Body of pancreas (tissue), 4 donors: ENCODE data around the gene RBM47. TPM values are rescaled to one million over a fixed set of nuclear protein-coding genes. Genes with fewer than 3 reads are reported as not detected.
"Not testable (repeated sequence)": the region's sequence is repeated elsewhere in the genome, so short reads cannot be mapped to it uniquely, and the experiment has no call there.

Experiments
- ATAC-seq: fragments of 150-250 bp; one replicate; pipeline ENCODE4 v1.9.1; 2016
- DNase-seq, 4 donors: peaks; one replicate each; pipeline ENCODE4 v3.0.0-alpha.2; 2019
- H3K27ac ChIP-seq, 4 donors: fragments of 200-600 bp; sonication (generic); 1 replicate in 3 of 4; 2 replicates in 1 of 4; pipeline versions ENCODE4 v1.5.1 to v1.6.1; 2016 to 2019; ENCODE audit warnings: mild to moderate bottlenecking in 1 of 4, mixed read lengths in 1 of 4, moderate library complexity in 1 of 4
- H3K27me3 ChIP-seq, 2 donors: fragments of 200-600 bp; sonication (generic); one replicate each; pipeline ENCODE4 v1.6.0; 2016; ENCODE audit warnings: mild to moderate bottlenecking in 1 of 2
- H3K36me3 ChIP-seq, 2 donors: fragments of 200-600 bp; sonication (generic); replicated peaks in 1 of 2; 2 replicates each; pipeline ENCODE4 v1.5.1; 2016; ENCODE audit warnings: low read depth in 2 of 2; ENCODE audit not compliant: insufficient read depth in 1 of 2
- H3K4me1 ChIP-seq: fragments of 200-600 bp; sonication (generic); one replicate; pipeline ENCODE4 v1.6.0; 2016
- H3K4me3 ChIP-seq, 2 donors: fragments of 200-600 bp; sonication (generic); 1 replicate in 1 of 2; 2 replicates in 1 of 2; pipeline ENCODE4 v1.5.1; 2016 to 2019
- H3K9me3 ChIP-seq, 3 donors: fragments of 200-600 bp; sonication (generic); 1 replicate in 2 of 3; 2 replicates in 1 of 3; pipeline ENCODE4 v1.5.1; 2016
- POLR2A ChIP-seq, 3 donors: fragments of 450-650 bp; IDR thresholded peaks; one replicate each; pipeline ENCODE4 v1.6.1; 2016; ENCODE audit warnings: antibody characterized with exemption in 3 of 3, mild to moderate bottlenecking in 2 of 3
- WGBS, 2 donors: methylation state at CpG; one replicate each; pipeline ENCODE4 v1.1.5; 2017; 5-methylcytosine and 5-hydroxymethylcytosine counted together
- intact Hi-C: fragments of 100-400 bp; cut with DNase I; formaldehyde crosslinking; loops from one replicate; pipeline ENCODE4 v1.15.1; 2023
- total RNA-seq, 2 donors: library from RNA; depleted of rRNA; stranded (reverse); fragments of >200 nt; gene quantifications; one replicate each; pipeline ENCODE4 v1.1.0, GENCODE V29; 2016
- TF ChIP-seq, protein P1 (sequence below), 7 experiments: fragments of 450-650 bp in 4 of 7; fragments of 200-600 bp in 3 of 7; sonication (generic) in 3 of 7; IDR thresholded peaks; one replicate each; pipeline ENCODE4 v1.5.1; 2016 to 2019; ENCODE audit warnings: antibody characterized with exemption in 7 of 7

Gene RBM47
- total RNA-seq, 2 donors from 2014 or later: 79.9 to 99.5 TPM

- Histone ChIP-seq H3K36me3 (no peaks in the 10 kb centered on the region), H3K4me3 (no peak overlapping the region), H3K4me1 (peaks cover 44% of the 10 kb centered on the region), H3K27ac (peak overlapping the region; percentile 33 to 73 (median 62)), H3K27me3 (no peaks in the 10 kb centered on the region), H3K9me3 (no peaks in the 10 kb centered on the region)
- 61 to 67% methylated on average over 5 to 11 of the region's 11 CpGs for WGBS, 2 donors
- TF ChIP-seq POLR2A (IDR thresholded peaks at IDR 0.05): no peak
- TF ChIP-seq, protein P1, sequence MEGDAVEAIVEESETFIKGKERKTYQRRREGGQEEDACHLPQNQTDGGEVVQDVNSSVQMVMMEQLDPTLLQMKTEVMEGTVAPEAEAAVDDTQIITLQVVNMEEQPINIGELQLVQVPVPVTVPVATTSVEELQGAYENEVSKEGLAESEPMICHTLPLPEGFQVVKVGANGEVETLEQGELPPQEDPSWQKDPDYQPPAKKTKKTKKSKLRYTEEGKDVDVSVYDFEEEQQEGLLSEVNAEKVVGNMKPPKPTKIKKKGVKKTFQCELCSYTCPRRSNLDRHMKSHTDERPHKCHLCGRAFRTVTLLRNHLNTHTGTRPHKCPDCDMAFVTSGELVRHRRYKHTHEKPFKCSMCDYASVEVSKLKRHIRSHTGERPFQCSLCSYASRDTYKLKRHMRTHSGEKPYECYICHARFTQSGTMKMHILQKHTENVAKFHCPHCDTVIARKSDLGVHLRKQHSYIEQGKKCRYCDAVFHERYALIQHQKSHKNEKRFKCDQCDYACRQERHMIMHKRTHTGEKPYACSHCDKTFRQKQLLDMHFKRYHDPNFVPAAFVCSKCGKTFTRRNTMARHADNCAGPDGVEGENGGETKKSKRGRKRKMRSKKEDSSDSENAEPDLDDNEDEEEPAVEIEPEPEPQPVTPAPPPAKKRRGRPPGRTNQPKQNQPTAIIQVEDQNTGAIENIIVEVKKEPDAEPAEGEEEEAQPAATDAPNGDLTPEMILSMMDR (IDR thresholded peaks at IDR 0.05): no peak
- ATAC-seq (no peak), DNase-seq (peak in 1 of 4 donors; percentile 26)
- intact Hi-C loops: no loop called here
These were observed 105.2 kb downstream of the RBM47 start for GRCh38 chr4:40524366-40525041.

DNA sequence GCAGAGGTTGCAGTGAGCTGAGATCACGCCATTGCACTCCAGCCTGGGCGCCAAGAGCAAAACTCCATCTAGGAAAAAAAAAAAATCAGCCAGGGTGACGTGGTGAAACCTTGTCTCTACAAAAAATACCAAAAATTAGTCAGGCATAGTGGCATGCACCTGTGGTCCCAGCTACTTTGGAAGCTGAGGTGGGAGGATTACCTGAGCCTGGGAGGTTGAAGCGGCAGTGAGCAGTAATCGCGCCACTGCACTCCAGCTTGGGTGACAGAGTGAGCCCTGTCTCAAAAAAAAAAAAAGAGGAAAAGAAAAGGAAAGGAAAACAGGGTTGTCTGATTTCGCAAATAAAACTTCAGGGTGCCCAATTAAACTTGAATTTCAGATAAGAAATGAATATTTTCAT lies 106.1 kb downstream of the RBM47 start:
- no peak for DNase-seq
- Histone ChIP-seq H3K36me3 (no peaks in the 10 kb centered on the region), H3K27ac (no peak overlapping the region), H3K27me3 (no peaks in the 10 kb centered on the region), H3K9me3 (no peaks in the 10 kb centered on the region), H3K4me1 (peaks cover 44% of the 10 kb centered on the region), H3K4me3 (no peak overlapping the region)
- 91 to 94% methylated on average over 6 to 7 of the region's 7 CpGs for WGBS, 2 donors
- no peak for TF ChIP-seq POLR2A (IDR thresholded peaks at IDR 0.05)
- TF ChIP-seq, protein P1 (IDR thresholded peaks at IDR 0.05): no peak
- ATAC-seq: no peak
- intact Hi-C loops: no loop called here

DNA sequence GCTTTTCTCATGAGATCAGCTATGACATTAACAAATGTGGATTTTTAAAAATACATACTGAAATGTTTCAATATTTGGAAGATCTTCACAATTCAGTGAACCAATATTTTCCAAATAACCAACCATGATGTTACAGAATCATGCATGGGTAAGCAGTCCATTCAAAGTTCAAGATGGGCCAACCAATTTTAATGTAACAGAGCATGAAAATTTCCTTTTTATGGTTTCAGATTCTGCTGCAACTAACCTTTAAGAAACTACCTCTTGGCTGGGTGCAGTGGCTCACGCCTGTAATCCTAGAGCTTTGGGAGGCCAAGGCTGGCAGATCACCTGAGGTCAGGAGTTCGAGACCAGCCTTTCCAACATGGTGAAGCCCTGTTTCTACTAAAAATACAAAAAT lies 107.7 kb downstream of the RBM47 start:
- 89 to 94% methylated on average over 2 of the region's 2 CpGs for WGBS, 2 donors
- TF ChIP-seq, protein P1 (IDR thresholded peaks at IDR 0.05): no peak
- TF ChIP-seq POLR2A (IDR thresholded peaks at IDR 0.05): no peak

GRCh38 chr4:40520533-40520932 lies 109.1 kb downstream of the RBM47 start:
- Histone ChIP-seq H3K36me3 (no peaks in the 10 kb centered on the region), H3K27ac (no peak overlapping the region), H3K4me3 (no peak overlapping the region), H3K4me1 (peaks cover 45% of the 10 kb centered on the region), H3K27me3 (no peaks in the 10 kb centered on the region), H3K9me3 (no peaks in the 10 kb centered on the region)
- intact Hi-C loops: no loop called here
- WGBS, 2 donors: 95 to 97% methylated on average over 4 of the region's 4 CpGs
- DNase-seq (no peak), ATAC-seq (no peak)
- no peak for TF ChIP-seq POLR2A (IDR thresholded peaks at IDR 0.05)
- TF ChIP-seq, protein P1 (IDR thresholded peaks at IDR 0.05): no peak

More for the DNA sequence above, 107.7 kb downstream of the RBM47 start:
- intact Hi-C loops: no loop called here
- ATAC-seq (no peak), DNase-seq (no peak)
- H3K27ac ChIP-seq: no peak overlapping the region
- H3K9me3 ChIP-seq: no peaks in the 10 kb centered on the region
- no peaks in the 10 kb centered on the region for H3K27me3 ChIP-seq
- no peak overlapping the region for H3K4me3 ChIP-seq
- H3K4me1 ChIP-seq: peaks cover 45% of the 10 kb centered on the region
- no peaks in the 10 kb centered on the region for H3K36me3 ChIP-seq

DNA sequence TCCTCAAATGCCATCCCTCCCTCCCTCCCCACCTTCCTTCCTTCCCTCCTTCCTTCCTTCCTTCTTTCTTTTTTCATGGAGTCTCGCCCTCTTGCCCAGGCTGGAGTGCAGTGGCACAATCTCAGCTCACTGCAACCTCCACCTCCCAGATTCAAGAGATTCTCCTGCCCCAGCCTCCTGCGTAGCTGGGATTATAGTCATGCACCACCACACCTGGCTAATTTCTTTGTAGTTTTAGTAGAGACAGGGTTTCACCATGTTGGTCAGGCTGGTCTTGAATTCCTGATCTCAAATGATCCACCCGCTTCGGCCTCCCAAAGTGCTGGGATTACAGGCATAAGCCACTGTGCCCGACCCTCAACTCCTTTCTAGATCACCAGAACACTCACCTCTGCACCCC lies 112.6 kb downstream of the RBM47 start:
- ATAC-seq, H3K9me3 ChIP-seq, DNase-seq, H3K4me3 ChIP-seq, H3K36me3 ChIP-seq, H3K27me3 ChIP-seq, intact Hi-C loops: not testable (repeated sequence)
- H3K4me1 ChIP-seq: peaks cover 35% of the 10 kb centered on the region
- 93 to 99% methylated on average over 5 of the region's 5 CpGs for WGBS, 2 donors
- peak overlapping the region in 3 of 4 donors; percentile 25 to 86 (median 77) for H3K27ac ChIP-seq
